Osteocyte (in vitro differentiated cells): Measurements from ENCODE around the gene CPA4. TPM values are rescaled to one million over a fixed set of nuclear protein-coding genes. Genes with fewer than 3 reads are reported as not detected.

Experiments used
- DNase-seq: peaks from one replicate; pipeline ENCODE4 v3.0.0; 2021; ENCODE audit warnings: mixed read lengths; ENCODE audit not compliant: unreplicated experiment; ENCODE audit errors: extremely low spot score
- H3K27ac Mint-ChIP-seq: one replicate; pipeline ENCODE4 v1.8.0; 2021; ENCODE audit warnings: mild to moderate bottlenecking, mixed read lengths; ENCODE audit not compliant: unreplicated experiment
- H3K27me3 Mint-ChIP-seq: one replicate; pipeline ENCODE4 v1.8.0; 2021; ENCODE audit warnings: mixed read lengths; ENCODE audit not compliant: unreplicated experiment
- H3K36me3 Mint-ChIP-seq: one replicate; pipeline ENCODE4 v1.8.0; 2021; ENCODE audit warnings: mixed read lengths; ENCODE audit not compliant: unreplicated experiment
- H3K4me1 Mint-ChIP-seq: one replicate; pipeline ENCODE4 v1.8.0; 2021; ENCODE audit warnings: mixed read lengths; ENCODE audit not compliant: unreplicated experiment
- H3K4me3 Mint-ChIP-seq: one replicate; pipeline ENCODE4 v1.8.0; 2021; ENCODE audit warnings: mild to moderate bottlenecking, moderate library complexity, mixed read lengths; ENCODE audit not compliant: unreplicated experiment
- H3K9me3 Mint-ChIP-seq: one replicate; pipeline ENCODE4 v1.8.0; 2021; ENCODE audit warnings: mixed read lengths; ENCODE audit not compliant: unreplicated experiment
- total RNA-seq: library from RNA; stranded (reverse); gene quantifications from 2 replicates; pipeline ENCODE4 v1.2.1, GENCODE V29; 2021
- TF ChIP-seq, protein P1 (sequence below): fragments of 200-600 bp; sonication (generic); IDR thresholded peaks from 2 replicates; pipeline ENCODE4 v1.5.0; 2021; ENCODE audit warnings: antibody characterized with exemption, mild to moderate bottlenecking, moderate library complexity

The CPA4 gene
- total RNA-seq, 1 donor from 2014 or later, result 23.6 TPM

DNA sequence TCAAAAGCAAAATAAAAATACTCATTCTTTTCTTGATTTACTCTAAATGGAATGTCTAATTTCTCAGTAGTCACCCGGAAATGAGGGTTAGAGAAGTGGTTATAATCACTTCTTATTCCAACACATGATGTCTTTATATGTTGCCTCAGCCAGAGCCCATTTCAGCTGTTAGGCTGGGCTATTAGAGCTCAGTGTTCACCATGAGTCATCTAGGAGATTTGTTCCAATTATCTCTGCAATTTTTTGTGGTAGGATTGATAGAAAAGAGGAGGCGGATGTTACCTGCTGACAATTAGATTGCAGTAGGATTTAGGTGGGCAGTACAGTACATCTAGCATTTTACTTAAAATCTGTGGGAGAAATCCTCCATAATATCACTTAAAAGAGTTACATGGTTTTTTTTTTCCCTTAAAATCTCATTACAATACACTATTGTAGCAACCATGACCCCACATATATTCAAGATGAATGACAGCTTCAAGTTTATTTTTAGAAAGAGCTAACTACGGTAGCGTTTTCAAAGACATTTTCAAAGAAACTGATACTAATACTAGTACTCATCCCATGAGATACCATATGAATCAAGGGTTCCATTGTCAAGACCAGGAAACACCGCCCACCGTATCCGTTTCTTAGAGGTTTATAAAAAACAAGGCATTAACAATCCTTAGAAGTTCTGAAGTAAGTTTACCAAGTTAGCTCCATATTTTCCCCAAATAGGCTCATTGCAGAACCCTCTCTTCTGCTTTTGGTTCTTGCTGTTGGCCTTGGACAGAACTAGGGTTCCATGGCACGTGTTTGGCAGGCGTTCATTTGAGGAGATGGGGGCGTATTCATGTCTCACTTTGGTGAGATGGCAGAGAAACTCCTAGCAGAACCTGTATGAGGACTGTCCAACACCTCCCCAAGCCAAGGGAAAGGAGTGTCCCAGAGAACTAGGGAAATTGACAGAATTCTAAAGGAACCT, 15.9 kb upstream of the CPA4 start:
- TF ChIP-seq, protein P1, sequence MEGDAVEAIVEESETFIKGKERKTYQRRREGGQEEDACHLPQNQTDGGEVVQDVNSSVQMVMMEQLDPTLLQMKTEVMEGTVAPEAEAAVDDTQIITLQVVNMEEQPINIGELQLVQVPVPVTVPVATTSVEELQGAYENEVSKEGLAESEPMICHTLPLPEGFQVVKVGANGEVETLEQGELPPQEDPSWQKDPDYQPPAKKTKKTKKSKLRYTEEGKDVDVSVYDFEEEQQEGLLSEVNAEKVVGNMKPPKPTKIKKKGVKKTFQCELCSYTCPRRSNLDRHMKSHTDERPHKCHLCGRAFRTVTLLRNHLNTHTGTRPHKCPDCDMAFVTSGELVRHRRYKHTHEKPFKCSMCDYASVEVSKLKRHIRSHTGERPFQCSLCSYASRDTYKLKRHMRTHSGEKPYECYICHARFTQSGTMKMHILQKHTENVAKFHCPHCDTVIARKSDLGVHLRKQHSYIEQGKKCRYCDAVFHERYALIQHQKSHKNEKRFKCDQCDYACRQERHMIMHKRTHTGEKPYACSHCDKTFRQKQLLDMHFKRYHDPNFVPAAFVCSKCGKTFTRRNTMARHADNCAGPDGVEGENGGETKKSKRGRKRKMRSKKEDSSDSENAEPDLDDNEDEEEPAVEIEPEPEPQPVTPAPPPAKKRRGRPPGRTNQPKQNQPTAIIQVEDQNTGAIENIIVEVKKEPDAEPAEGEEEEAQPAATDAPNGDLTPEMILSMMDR, result no peak
- Mint-ChIP-seq H3K4me1 (peaks cover 75% of the 10 kb centered on the region), H3K27ac (peak overlapping the region; percentile 58), H3K9me3 (no peaks in the 10 kb centered on the region), H3K36me3 (no peaks in the 10 kb centered on the region), H3K27me3 (no peaks in the 10 kb centered on the region), H3K4me3 (no peak overlapping the region)
- DNase-seq, result no peak

- DNase-seq, result no peak
- Mint-ChIP-seq H3K27me3 (no peaks in the 10 kb centered on the region), H3K9me3 (no peaks in the 10 kb centered on the region), H3K4me1 (peaks cover 66% of the 10 kb centered on the region), H3K4me3 (no peak overlapping the region), H3K27ac (peak overlapping the region; percentile 83), H3K36me3 (no peaks in the 10 kb centered on the region)
- TF ChIP-seq, protein P1, result peak; percentile 62
Observed at GRCh38 chr7:130277763-130278643, 15.0 kb upstream of the CPA4 start.

- peak overlapping the region; percentile 83 for H3K27ac Mint-ChIP-seq
- no peaks in the 10 kb centered on the region for H3K36me3 Mint-ChIP-seq
- TF ChIP-seq, protein P1, result no peak
- H3K27me3 Mint-ChIP-seq, result no peaks in the 10 kb centered on the region
- peaks cover 58% of the 10 kb centered on the region for H3K4me1 Mint-ChIP-seq
- no peak overlapping the region for H3K4me3 Mint-ChIP-seq
- no peaks in the 10 kb centered on the region for H3K9me3 Mint-ChIP-seq
- no peak for DNase-seq
Observed at GRCh38 chr7:130278860-130279259, 14.1 kb upstream of the CPA4 start.

DNA sequence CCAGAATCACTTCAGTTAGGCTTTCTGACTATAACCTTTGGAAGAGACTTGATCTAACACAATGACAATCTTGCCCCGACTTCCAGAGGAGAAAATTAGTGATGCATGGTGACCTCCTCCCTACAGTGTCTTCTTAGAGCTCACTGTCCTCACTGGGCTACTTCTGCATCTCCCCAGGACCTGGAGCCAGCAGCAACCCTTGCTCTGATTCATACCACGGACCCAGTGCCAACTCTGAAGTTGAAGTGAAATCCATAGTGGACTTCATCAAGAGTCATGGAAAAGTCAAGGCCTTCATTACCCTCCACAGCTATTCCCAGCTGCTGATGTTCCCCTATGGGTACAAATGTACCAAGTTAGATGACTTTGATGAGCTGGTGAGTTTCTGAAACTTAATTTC, 13.7 kb upstream of the CPA4 start:
- no peak for DNase-seq
- TF ChIP-seq, protein P1, result no peak
- H3K27me3 Mint-ChIP-seq, result no peaks in the 10 kb centered on the region
- H3K4me3 Mint-ChIP-seq, result no peak overlapping the region
- no peaks in the 10 kb centered on the region for H3K9me3 Mint-ChIP-seq
- H3K4me1 Mint-ChIP-seq, result peaks cover 54% of the 10 kb centered on the region
- peak overlapping the region; percentile 83 for H3K27ac Mint-ChIP-seq
- H3K36me3 Mint-ChIP-seq, result no peaks in the 10 kb centered on the region
